ENCODE results near the gene AFF3.

AFF3 gene

GRCh38 chr2:99652862-99653261 is 489.5 kb downstream of the AFF3 start:
- H3K36me3 Mint-ChIP-seq (ENCODE audit: low read depth) = peaks cover 83% of the 10 kb centered on the region
- H3K27ac Mint-ChIP-seq = peak overlapping the region; percentile 45
- no peak overlapping the region for H3K4me3 Mint-ChIP-seq
- peaks cover 63% of the 10 kb centered on the region for H3K4me1 Mint-ChIP-seq
- peaks cover 14% of the 10 kb centered on the region for H3K9me3 Mint-ChIP-seq
- DNase-seq = no peak
- H3K27me3 Mint-ChIP-seq (ENCODE audit: low read depth, poor library complexity) = peaks cover 7% of the 10 kb centered on the region
- TF ChIP-seq CTCF (IDR thresholded peaks at IDR 0.05) = no peak

- Mint-ChIP-seq H3K4me1 (peaks cover 55% of the 10 kb centered on the region), H3K36me3 (ENCODE audit: low read depth) (peaks cover 83% of the 10 kb centered on the region), H3K27me3 (ENCODE audit: low read depth, poor library complexity) (peaks cover 7% of the 10 kb centered on the region), H3K27ac (peak overlapping the region; percentile 84), H3K4me3 (no peak overlapping the region), H3K9me3 (peaks cover 20% of the 10 kb centered on the region)
- no peak for DNase-seq
- no peak for TF ChIP-seq CTCF (IDR thresholded peaks at IDR 0.05)
Measured at GRCh38 chr2:99651930-99652670, 490.3 kb downstream of the AFF3 start.

- no peak for TF ChIP-seq CTCF (IDR thresholded peaks at IDR 0.05)
- Mint-ChIP-seq H3K36me3 (ENCODE audit: low read depth) (peaks cover 92% of the 10 kb centered on the region), H3K4me1 (peaks cover 52% of the 10 kb centered on the region), H3K27ac (peak overlapping the region; percentile 75), H3K4me3 (peak overlapping the region; percentile 16), H3K27me3 (ENCODE audit: low read depth, poor library complexity) (no peaks in the 10 kb centered on the region), H3K9me3 (peaks cover 31% of the 10 kb centered on the region)
- no peak for DNase-seq
Measured at GRCh38 chr2:99648906-99649789, 493.2 kb downstream of the AFF3 start.

GRCh38 chr2:99648178-99648844 is 494.1 kb downstream of the AFF3 start:
- H3K4me1 Mint-ChIP-seq = peaks cover 60% of the 10 kb centered on the region
- H3K4me3 Mint-ChIP-seq = no peak overlapping the region
- no peak for DNase-seq
- TF ChIP-seq CTCF (IDR thresholded peaks at IDR 0.05) = no peak
- H3K36me3 Mint-ChIP-seq (ENCODE audit: low read depth) = peaks cover 92% of the 10 kb centered on the region
- H3K27ac Mint-ChIP-seq = peak overlapping the region; percentile 75
- peaks cover 31% of the 10 kb centered on the region for H3K9me3 Mint-ChIP-seq
- H3K27me3 Mint-ChIP-seq (ENCODE audit: low read depth, poor library complexity) = no peaks in the 10 kb centered on the region

GRCh38 chr2:99645960-99646359 is 496.4 kb downstream of the AFF3 start:
- Mint-ChIP-seq H3K27me3 (ENCODE audit: low read depth, poor library complexity) (no peaks in the 10 kb centered on the region), H3K4me3 (no peak overlapping the region), H3K27ac (no peak overlapping the region), H3K4me1 (peaks cover 60% of the 10 kb centered on the region), H3K36me3 (ENCODE audit: low read depth) (peaks cover 82% of the 10 kb centered on the region), H3K9me3 (peaks cover 17% of the 10 kb centered on the region)
- no peak for TF ChIP-seq CTCF (IDR thresholded peaks at IDR 0.05)
- DNase-seq = no peak
